Activated naive CD8-positive, alpha-beta T cell treated with anti-CD3 and anti-CD28 coated beads for 36 hours (primary cell): Measurements from ENCODE around the gene GSG1L. TPM values are rescaled to one million over a fixed set of nuclear protein-coding genes. Genes with fewer than 3 reads are reported as not detected.
A peak's percentile ranks its signal among the peaks of the same experiment; 100 is the strongest.
"Not testable (repeated sequence)": the region's sequence is repeated elsewhere in the genome, so short reads cannot be mapped to it uniquely, and the experiment has no call there.

Source experiments
- DNase-seq: peaks from one replicate; pipeline ENCODE4 v3.0.0; 2021
- H3K27ac Mint-ChIP-seq: one replicate; pipeline ENCODE4 v1.8.0; 2022; ENCODE audit warnings: mild to moderate bottlenecking, moderate library complexity, mixed read lengths
- H3K27me3 Mint-ChIP-seq: one replicate; pipeline ENCODE4 v1.8.0; 2022; ENCODE audit warnings: mild to moderate bottlenecking, mixed read lengths
- H3K36me3 Mint-ChIP-seq: one replicate; pipeline ENCODE4 v1.8.0; 2021; ENCODE audit warnings: mild to moderate bottlenecking, mixed read lengths
- H3K4me1 Mint-ChIP-seq: one replicate; pipeline ENCODE4 v1.8.0; 2021; ENCODE audit warnings: mixed read lengths
- H3K4me3 Mint-ChIP-seq: one replicate; pipeline ENCODE4 v1.8.0; 2022; ENCODE audit warnings: mild to moderate bottlenecking, moderate library complexity, mixed read lengths
- H3K9me3 Mint-ChIP-seq: one replicate; pipeline ENCODE4 v1.8.0; 2022; ENCODE audit warnings: mixed read lengths
- total RNA-seq, 2 experiments: library from RNA; stranded (reverse); gene quantifications; one replicate each; pipeline ENCODE4 v1.2.3, GENCODE V29; 2021

Gene GSG1L
- total RNA-seq, 2 experiments from 2014 or later = not detected

GRCh38 chr16:27879601-27880247 lies 183.8 kb downstream of the GSG1L start:
- Mint-ChIP-seq H3K4me3 (no peak overlapping the region), H3K9me3 (peaks cover 17% of the 10 kb centered on the region), H3K36me3 (no peaks in the 10 kb centered on the region), H3K27me3 (peaks cover 11% of the 10 kb centered on the region), H3K27ac (no peak overlapping the region), H3K4me1 (no peaks in the 10 kb centered on the region)
- DNase-seq = no peak

DNA sequence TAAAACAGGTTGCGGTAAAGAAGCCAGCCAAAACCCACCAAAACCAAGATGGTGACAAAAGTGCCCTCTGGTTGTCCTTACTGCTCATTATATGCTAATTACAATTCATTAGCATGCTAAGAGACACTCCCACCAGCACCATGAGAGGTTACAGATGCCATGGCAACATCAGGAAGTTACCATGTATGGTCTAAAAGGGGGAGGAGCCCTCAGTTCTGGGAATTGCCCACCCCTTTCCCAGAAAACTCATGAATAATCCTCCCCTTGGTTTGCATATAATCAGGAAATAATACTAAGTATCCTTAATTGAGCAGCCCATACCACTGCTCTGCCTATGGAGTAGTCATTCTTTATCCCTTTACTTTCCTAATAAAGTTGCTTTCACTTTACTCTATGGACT lies 190.9 kb downstream of the GSG1L start:
- DNase-seq, H3K27ac Mint-ChIP-seq: not testable (repeated sequence)

GRCh38 chr16:27870116-27870798 lies 193.3 kb downstream of the GSG1L start:
- Mint-ChIP-seq H3K36me3 (peaks cover 3% of the 10 kb centered on the region), H3K27me3 (no peaks in the 10 kb centered on the region), H3K9me3 (peaks cover 15% of the 10 kb centered on the region), H3K4me1 (no peaks in the 10 kb centered on the region), H3K4me3 (no peak overlapping the region), H3K27ac (no peak overlapping the region)
- DNase-seq = no peak

More for the DNA sequence above, 190.9 kb downstream of the GSG1L start:
- H3K4me3 Mint-ChIP-seq, H3K36me3 Mint-ChIP-seq, H3K27me3 Mint-ChIP-seq, H3K4me1 Mint-ChIP-seq: not testable (repeated sequence)
- peaks cover 21% of the 10 kb centered on the region for H3K9me3 Mint-ChIP-seq

GRCh38 chr16:27869411-27869810 lies 194.1 kb downstream of the GSG1L start:
- no peak for DNase-seq
- H3K9me3 Mint-ChIP-seq = peaks cover 9% of the 10 kb centered on the region
- H3K4me1 Mint-ChIP-seq = no peaks in the 10 kb centered on the region
- no peak overlapping the region for H3K27ac Mint-ChIP-seq
- H3K36me3 Mint-ChIP-seq = peaks cover 3% of the 10 kb centered on the region
- no peaks in the 10 kb centered on the region for H3K27me3 Mint-ChIP-seq
- no peak overlapping the region for H3K4me3 Mint-ChIP-seq

DNA sequence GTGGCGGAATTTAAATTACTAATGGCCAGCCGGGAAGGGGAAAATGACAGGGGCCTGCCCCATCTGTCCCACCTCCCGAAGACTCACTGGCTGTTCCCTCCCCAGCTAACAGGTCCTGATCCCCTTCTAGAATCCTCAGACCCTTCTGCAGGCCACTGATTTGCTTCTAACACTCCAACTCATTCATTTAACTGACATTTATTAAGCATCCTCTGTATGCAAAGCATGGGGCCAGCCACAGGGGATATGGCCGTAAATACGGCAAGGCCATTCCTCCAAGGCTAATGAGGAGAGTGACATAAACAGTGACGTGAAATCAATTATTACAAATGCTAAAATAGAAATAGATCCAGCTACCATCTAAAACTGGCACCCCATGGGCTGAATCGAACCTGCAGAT lies 195.3 kb downstream of the GSG1L start:
- H3K4me1 Mint-ChIP-seq = no peaks in the 10 kb centered on the region
- DNase-seq = no peak
- H3K36me3 Mint-ChIP-seq = no peaks in the 10 kb centered on the region
- peaks cover 14% of the 10 kb centered on the region for H3K9me3 Mint-ChIP-seq
- H3K27ac Mint-ChIP-seq = no peak overlapping the region
- no peaks in the 10 kb centered on the region for H3K27me3 Mint-ChIP-seq
- H3K4me3 Mint-ChIP-seq = no peak overlapping the region

- Mint-ChIP-seq H3K4me3 (no peak overlapping the region), H3K36me3 (no peaks in the 10 kb centered on the region), H3K4me1 (no peaks in the 10 kb centered on the region), H3K27me3 (no peaks in the 10 kb centered on the region), H3K9me3 (peaks cover 21% of the 10 kb centered on the region), H3K27ac (no peak overlapping the region)
- peak; percentile 77 for DNase-seq
Measured at GRCh38 chr16:27867122-27868110, 196.1 kb downstream of the GSG1L start.

- DNase-seq = no peak
- H3K27ac Mint-ChIP-seq = no peak overlapping the region
- H3K36me3 Mint-ChIP-seq = no peaks in the 10 kb centered on the region
- peaks cover 21% of the 10 kb centered on the region for H3K9me3 Mint-ChIP-seq
- no peaks in the 10 kb centered on the region for H3K27me3 Mint-ChIP-seq
- no peak overlapping the region for H3K4me3 Mint-ChIP-seq
- no peaks in the 10 kb centered on the region for H3K4me1 Mint-ChIP-seq
Measured at GRCh38 chr16:27863377-27863776, 200.1 kb downstream of the GSG1L start.

DNA sequence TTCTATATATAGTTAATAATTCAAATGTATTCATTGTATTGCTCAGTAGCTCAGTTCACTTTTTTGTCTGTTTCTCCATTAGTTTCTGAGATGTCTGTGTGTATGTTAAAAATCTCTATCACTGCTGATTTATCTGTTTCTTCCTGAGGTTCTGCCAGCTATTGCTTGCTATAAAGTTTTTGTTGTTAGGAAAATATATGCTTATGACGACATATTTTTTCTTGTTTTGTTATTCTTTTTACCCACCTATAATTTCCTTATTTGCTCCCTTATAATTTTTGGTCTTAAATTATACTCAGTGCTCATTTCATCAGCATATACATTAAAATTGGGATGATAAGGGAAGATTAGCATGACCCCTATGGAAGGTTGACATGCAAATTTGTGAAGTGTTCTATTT lies 200.6 kb downstream of the GSG1L start:
- no peak overlapping the region for H3K4me3 Mint-ChIP-seq
- H3K27ac Mint-ChIP-seq = no peak overlapping the region
- H3K4me1 Mint-ChIP-seq = no peaks in the 10 kb centered on the region
- DNase-seq = no peak
- H3K36me3 Mint-ChIP-seq = no peaks in the 10 kb centered on the region
- no peaks in the 10 kb centered on the region for H3K27me3 Mint-ChIP-seq
- H3K9me3 Mint-ChIP-seq = peaks cover 21% of the 10 kb centered on the region

- no peak overlapping the region for H3K27ac Mint-ChIP-seq
- peaks cover under 1% of the 10 kb centered on the region for H3K27me3 Mint-ChIP-seq
- no peak for DNase-seq
- no peak overlapping the region for H3K4me3 Mint-ChIP-seq
- H3K9me3 Mint-ChIP-seq = peaks cover 17% of the 10 kb centered on the region
- H3K4me1 Mint-ChIP-seq = no peaks in the 10 kb centered on the region
- H3K36me3 Mint-ChIP-seq = no peaks in the 10 kb centered on the region
Measured at GRCh38 chr16:27860091-27860490, 203.4 kb downstream of the GSG1L start.

DNA sequence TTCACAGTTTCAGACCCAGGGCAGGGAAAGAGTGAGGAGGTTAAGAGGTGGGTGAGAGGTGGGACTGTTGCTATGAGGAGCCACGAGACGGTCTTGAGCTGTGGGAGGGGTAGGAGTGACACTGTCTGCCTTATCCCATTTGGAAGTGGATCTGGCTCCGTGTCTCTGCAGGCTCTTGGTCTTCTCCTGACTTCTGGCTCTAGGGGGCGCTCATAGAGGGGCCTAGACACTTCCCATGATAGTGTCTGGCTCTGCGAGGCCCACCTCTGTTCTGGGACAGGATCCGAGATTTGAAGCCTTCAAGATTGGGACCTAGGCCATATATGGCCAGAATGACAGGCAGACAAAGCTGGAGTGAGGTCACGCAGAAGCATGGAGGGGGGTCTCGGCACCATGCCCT lies 204.5 kb downstream of the GSG1L start:
- peaks cover 14% of the 10 kb centered on the region for H3K9me3 Mint-ChIP-seq
- no peak overlapping the region for H3K27ac Mint-ChIP-seq
- H3K4me3 Mint-ChIP-seq = no peak overlapping the region
- no peaks in the 10 kb centered on the region for H3K4me1 Mint-ChIP-seq
- H3K27me3 Mint-ChIP-seq = peaks cover 4% of the 10 kb centered on the region
- no peaks in the 10 kb centered on the region for H3K36me3 Mint-ChIP-seq
- no peak for DNase-seq

- Mint-ChIP-seq H3K36me3 (no peaks in the 10 kb centered on the region), H3K4me3 (no peak overlapping the region), H3K27me3 (peaks cover 40% of the 10 kb centered on the region), H3K4me1 (no peaks in the 10 kb centered on the region), H3K9me3 (no peaks in the 10 kb centered on the region), H3K27ac (no peak overlapping the region)
- no peak for DNase-seq
Measured at GRCh38 chr16:27853651-27854050, 209.9 kb downstream of the GSG1L start.

- Mint-ChIP-seq H3K9me3 (no peaks in the 10 kb centered on the region), H3K27ac (no peak overlapping the region), H3K4me1 (no peaks in the 10 kb centered on the region), H3K36me3 (no peaks in the 10 kb centered on the region), H3K27me3 (peaks cover 40% of the 10 kb centered on the region), H3K4me3 (no peak overlapping the region)
- DNase-seq = no peak
Measured at GRCh38 chr16:27853101-27853500, 210.4 kb downstream of the GSG1L start.

- no peaks in the 10 kb centered on the region for H3K9me3 Mint-ChIP-seq
- DNase-seq = no peak
- H3K27me3 Mint-ChIP-seq = peaks cover 42% of the 10 kb centered on the region
Measured at GRCh38 chr16:27852681-27853080, 210.8 kb downstream of the GSG1L start.

DNA sequence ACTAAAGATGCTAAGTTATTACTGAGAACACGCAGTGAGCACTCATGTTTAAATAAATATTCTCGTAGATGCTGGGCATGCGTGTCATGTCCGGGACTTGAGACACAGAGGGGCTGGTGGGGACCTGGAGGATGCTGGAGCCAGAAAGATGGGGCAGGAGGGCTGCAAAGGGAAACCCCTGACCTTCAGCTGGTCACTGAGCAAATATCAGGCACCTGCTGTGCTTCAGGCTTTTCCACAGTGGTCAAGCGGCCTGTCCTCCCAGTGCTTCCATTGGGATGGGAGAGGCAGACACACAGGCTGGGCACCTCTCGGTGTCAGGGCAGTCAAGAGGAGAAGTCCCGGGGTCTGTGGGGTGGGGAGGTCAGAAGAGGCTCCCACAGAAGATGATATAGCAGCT lies 211.4 kb downstream of the GSG1L start:
- no peak for DNase-seq
- H3K36me3 Mint-ChIP-seq = no peaks in the 10 kb centered on the region
- no peak overlapping the region for H3K4me3 Mint-ChIP-seq
- no peaks in the 10 kb centered on the region for H3K4me1 Mint-ChIP-seq
- H3K9me3 Mint-ChIP-seq = no peaks in the 10 kb centered on the region
- H3K27ac Mint-ChIP-seq = no peak overlapping the region
- H3K27me3 Mint-ChIP-seq = peaks cover 46% of the 10 kb centered on the region

More at GRCh38 chr16:27852681-27853080, 210.8 kb downstream of the GSG1L start:
- H3K4me3 Mint-ChIP-seq = no peak overlapping the region
- no peaks in the 10 kb centered on the region for H3K4me1 Mint-ChIP-seq
- no peaks in the 10 kb centered on the region for H3K36me3 Mint-ChIP-seq
- H3K27ac Mint-ChIP-seq = no peak overlapping the region

- Mint-ChIP-seq H3K4me3 (no peak overlapping the region), H3K9me3 (no peaks in the 10 kb centered on the region), H3K27ac (no peak overlapping the region), H3K36me3 (no peaks in the 10 kb centered on the region), H3K27me3 (peaks cover 47% of the 10 kb centered on the region), H3K4me1 (no peaks in the 10 kb centered on the region)
- DNase-seq = no peak
Measured at GRCh38 chr16:27851586-27851985, 211.9 kb downstream of the GSG1L start.
